HEK293 (cell line): ENCODE measurements around the gene CCDC138.

Source experiments
- ATF2 ChIP-seq: fragments of 450-650 bp; formaldehyde crosslinking; IDR thresholded peaks from 2 replicates; pipeline ENCODE4 v1.5.1; 2016; ENCODE audit warnings: missing biosample characterization, missing genetic modification characterization, low read depth
- CTCF ChIP-seq: fragments of 450-650 bp; formaldehyde crosslinking; IDR thresholded peaks from 2 replicates; pipeline ENCODE4 v1.5.1; 2016; ENCODE audit warnings: missing biosample characterization, missing genetic modification characterization
- KLF9 ChIP-seq: fragments of 450-650 bp; formaldehyde crosslinking; IDR thresholded peaks from 2 replicates; pipeline ENCODE4 v1.5.1; 2016; ENCODE audit warnings: missing biosample characterization, missing genetic modification characterization, low read depth
- ZNF423 ChIP-seq: fragments of 450-650 bp; formaldehyde crosslinking; IDR thresholded peaks from 2 replicates; pipeline ENCODE4 v1.5.1; 2016; ENCODE audit warnings: missing biosample characterization, missing genetic modification characterization
- ZNF558 ChIP-seq: fragments of 450-650 bp; formaldehyde crosslinking; IDR thresholded peaks from 2 replicates; pipeline ENCODE4 v1.5.1; 2016; ENCODE audit warnings: missing biosample characterization, missing genetic modification characterization
- ZNF830 ChIP-seq: fragments of 450-650 bp; IDR thresholded peaks from 2 replicates; pipeline ENCODE4 v1.5.0; 2018; ENCODE audit warnings: missing biosample characterization, missing genetic modification characterization, low read depth, mild to moderate bottlenecking, moderate library complexity

- TF ChIP-seq CTCF (no peak), KLF9 (tag by site-specific recombination) (no peak), ZNF423 (no peak), ZNF830 (tag by site-specific recombination) (no peak), ZNF558 (tag by site-specific recombination) (no peak), ATF2 (tag by site-specific recombination) (no peak)
Measured at GRCh38 chr2:108925735-108926134, 139.2 kb downstream of the CCDC138 start.
